NCI-H2171 treated with DMSO at 0.1 percent for 48 hours (cell line): ENCODE measurements around the gene CD99.

ENCODE experiments used
- DNase-seq: peaks from one replicate; lab custom pipeline; 2025; lab: John Stamatoyannopoulos, UW

Gene CD99

GRCh38 chrX:2699959-2700358 is 8.9 kb downstream of the CD99 start:
- no peak for DNase-seq

GRCh38 chrX:2700405-2701320 is 9.6 kb downstream of the CD99 start:
- no peak for DNase-seq

GRCh38 chrX:2701600-2701999 is 10.5 kb downstream of the CD99 start:
- DNase-seq = no peak

- no peak for DNase-seq
Measured at GRCh38 chrX:2703991-2704369, 12.9 kb downstream of the CD99 start.

- DNase-seq = no peak
Measured at GRCh38 chrX:2705046-2705832, 14.1 kb downstream of the CD99 start.

GRCh38 chrX:2707334-2707760 is 16.3 kb downstream of the CD99 start:
- no peak for DNase-seq

- DNase-seq = no peak
Measured at GRCh38 chrX:2708021-2708420, 16.9 kb downstream of the CD99 start.

- DNase-seq = no peak
Measured at GRCh38 chrX:2708592-2709188, 17.6 kb downstream of the CD99 start.

- DNase-seq = no peak
Measured at GRCh38 chrX:2709556-2709955, 18.5 kb downstream of the CD99 start.

- no peak for DNase-seq
Measured at GRCh38 chrX:2710041-2710840, 19.1 kb downstream of the CD99 start.

GRCh38 chrX:2711441-2711840 is 20.3 kb downstream of the CD99 start:
- no peak for DNase-seq

- no peak for DNase-seq
Measured at GRCh38 chrX:2712428-2712827, 21.3 kb downstream of the CD99 start.

GRCh38 chrX:2712890-2713840 is 22.1 kb downstream of the CD99 start:
- no peak for DNase-seq

- no peak for DNase-seq
Measured at GRCh38 chrX:2714551-2714950, 23.5 kb downstream of the CD99 start.

GRCh38 chrX:2715066-2715600 is 24.0 kb downstream of the CD99 start:
- no peak for DNase-seq

- DNase-seq = no peak
Measured at GRCh38 chrX:2717312-2717711, 26.2 kb downstream of the CD99 start.

- no peak for DNase-seq
Measured at GRCh38 chrX:2718821-2719220, 27.7 kb downstream of the CD99 start.

- no peak for DNase-seq
Measured at GRCh38 chrX:2719774-2720447, 28.8 kb downstream of the CD99 start.

GRCh38 chrX:2723286-2723879 is 32.3 kb downstream of the CD99 start:
- no peak for DNase-seq
